Stimulated activated CD8-positive, alpha-beta memory T cell treated with anti-CD3 and anti-CD28 coated beads, Interleukin-2, amount 100 ng/mL, for 1 hour (primary cell): ENCODE data around the gene OSGEP.
A peak's percentile ranks its signal among the peaks of the same experiment; 100 is the strongest.

Source experiments
- DNase-seq, 2 donors: peaks; one replicate each; pipeline ENCODE4 v3.0.0-alpha.2; 2020; ENCODE audit warnings: low read depth in 2 of 2

The OSGEP gene

DNA sequence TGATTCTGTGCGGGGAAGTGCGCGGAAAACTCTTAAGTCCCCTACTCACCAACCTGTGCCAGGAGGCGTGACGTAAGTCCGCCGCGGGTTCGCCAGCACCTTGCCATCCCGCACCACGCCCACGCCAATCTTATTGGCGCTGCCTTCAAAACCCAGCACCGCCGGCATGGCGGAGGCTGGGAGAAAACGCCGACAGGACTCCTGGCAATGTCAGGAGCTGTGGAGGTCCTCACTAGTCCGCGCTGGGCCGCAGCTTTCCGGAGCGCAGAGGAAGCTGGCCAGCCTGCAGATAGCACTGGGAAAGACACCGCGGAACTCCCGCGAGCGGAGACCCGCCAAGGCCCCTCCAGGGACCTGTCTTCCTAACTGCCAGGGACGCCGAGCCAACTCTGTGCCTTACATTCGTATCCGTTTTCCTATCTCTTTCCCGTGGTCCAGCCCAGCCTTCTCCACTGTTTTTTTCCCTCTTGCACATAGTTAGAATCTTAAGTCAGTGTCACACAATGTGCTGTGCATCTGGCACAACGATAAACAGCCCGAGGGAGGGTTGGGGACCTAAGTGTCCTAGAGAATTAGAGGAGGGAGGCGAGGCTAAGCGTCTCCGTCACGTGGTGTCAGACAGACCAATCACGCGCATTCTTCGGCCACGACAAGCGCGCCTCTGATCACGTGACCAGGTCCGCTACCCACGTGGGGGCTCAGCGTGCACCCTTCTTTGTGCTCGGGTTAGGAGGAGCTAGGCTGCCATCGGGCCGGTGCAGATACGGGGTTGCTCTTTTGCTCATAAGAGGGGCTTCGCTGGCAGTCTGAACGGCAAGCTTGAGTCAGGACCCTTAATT, at the start of gene OSGEP, which contains the start of gene APEX1:
Gene OSGEP, minus strand, starts transcription at position 297 of the 839 bp plus-strand sequence. Its CDS starts 129 bp downstream, at position 168.
Gene APEX1, plus strand, starts transcription at position 711 of the 839 bp plus-strand sequence. CDS start 420 bp downstream, outside the sequence.
- DNase-seq, result peak; percentile 92 to 95

DNA sequence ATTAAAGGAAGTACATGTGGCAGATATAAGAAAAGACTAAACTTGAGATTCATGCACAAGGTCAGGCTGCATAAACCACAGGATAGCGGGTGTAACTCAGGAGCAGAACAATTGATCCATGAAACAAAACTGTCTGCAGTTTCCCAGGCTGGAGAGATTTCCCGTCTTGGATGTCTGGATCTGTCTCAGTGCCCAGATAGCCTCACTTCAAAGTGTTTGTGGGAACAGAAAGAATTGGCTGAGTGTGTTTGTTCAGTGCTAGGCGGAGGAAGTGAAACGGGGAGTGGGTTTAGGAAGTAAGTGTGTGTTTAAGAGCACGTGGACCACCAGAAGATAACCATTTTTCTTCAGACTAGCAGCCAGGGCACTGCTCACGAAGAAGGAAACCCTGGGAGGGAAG, 49.3 kb upstream of the OSGEP start:
- DNase-seq, result no peak

DNA sequence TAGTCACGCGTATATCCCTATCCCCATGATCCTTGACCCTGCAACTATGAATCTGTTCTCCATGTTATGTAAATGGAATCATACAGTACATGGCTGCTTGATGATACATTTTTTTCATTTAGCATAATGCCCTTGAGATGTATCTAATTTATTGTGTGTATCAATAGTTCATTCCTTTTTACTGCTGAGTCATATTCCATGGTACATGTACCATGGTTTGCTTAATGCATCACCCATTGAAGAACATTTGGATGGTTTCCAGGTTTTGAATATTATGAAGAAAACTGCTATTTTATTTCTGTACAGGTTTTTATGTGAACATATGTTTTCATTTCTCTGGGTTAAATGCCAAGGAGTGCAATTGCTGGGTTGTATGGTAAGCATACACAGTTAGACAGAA, 46.7 kb upstream of the OSGEP start:
- no peak for DNase-seq

DNA sequence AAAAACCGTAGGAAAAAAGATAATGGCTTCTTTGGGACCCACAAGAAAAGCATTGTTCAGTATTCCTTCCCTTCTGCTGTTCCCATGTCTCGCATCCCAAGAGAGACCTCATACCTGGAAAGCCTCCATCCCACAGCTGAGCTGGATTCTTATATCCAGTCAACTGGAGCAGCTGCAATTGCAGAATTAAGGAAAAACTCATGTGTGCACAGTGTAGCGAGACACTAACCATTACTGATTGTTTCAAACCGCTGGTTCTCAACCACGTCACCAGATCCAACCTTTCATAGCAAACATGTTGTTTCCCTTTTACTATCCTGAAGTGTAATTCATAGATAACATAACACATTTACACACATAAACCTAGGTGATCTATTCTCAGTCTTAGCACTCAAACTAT, 45.3 kb upstream of the OSGEP start:
- no peak for DNase-seq

DNA sequence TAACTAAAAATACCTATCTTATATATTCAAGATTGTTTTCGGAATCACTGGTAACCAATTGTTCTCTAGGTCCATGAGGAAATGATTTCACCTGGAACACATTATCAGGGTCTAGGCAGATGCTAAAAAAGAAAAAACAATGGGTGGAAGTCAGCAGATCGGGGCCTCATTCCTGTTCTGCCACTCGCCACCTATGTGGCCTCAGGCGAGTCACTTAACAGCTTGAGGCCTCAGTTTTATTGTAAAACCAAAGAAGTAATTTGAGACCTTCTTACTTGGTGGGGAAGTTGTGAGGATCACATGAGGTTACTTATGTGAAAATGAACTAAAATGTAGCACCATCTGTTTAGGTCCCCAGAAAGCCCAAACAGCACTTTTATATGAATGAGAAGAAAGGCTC, 44.5 kb upstream of the OSGEP start:
- DNase-seq, result no peak

DNA sequence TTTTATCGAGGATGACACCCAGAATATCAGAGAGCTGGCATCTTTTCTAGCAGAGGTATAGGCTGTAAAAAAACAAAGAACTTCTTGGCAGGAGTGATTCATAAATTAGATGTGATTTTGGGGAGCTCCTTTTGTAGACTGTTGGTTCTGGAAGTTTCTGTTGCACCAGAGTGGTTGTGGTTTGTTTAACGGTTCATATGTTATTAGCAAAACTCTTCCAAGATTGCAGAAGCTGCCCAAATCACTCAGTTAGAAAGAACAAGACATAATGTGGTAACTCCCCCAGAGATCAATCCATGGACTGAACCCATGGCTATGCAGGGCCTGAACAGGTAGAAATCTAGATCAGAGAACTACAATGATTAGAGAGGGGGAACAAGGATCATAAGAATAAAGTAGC, 44.0 kb upstream of the OSGEP start:
- DNase-seq, result no peak

DNA sequence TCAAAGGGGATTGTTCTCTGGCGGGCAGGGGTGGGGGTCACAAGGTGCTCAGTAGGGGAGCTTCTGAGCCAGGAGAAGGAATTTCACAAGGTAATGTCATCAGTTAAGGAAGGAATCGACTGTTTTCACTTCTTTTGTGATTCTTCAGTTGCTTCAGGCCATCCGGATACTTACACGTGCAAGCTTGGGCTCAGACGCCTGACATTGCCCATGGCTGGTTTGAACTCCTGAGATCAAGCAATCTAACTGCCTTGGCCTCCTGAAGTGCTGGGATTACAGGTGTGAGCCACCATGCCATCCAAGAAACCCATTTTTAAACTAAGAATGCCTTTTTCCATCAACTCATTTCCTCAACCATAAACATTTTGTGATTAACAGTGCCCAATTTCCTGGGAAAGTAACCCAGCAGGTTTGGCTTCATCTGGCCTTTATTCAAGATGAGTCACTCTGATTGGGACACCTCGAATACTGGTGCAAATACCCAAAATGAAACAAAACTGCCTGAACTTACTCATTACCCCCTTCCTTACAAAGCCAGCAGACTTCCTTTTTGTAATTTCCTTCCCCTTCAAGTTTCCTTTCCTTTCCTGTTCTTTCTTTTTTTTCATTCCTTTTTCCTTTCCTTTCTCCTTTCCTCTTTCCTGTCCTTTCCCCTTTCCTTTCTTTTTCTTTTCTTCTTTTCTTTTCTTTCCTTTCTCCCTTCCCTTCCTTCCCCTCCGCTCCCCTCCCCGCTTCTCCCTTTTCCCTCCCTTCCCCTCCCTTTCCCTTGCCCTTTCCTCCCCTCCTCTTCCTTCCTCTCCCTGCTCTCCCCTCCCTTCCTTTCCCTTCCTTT, 40.5 kb upstream of the OSGEP start:
- no peak for DNase-seq

DNA sequence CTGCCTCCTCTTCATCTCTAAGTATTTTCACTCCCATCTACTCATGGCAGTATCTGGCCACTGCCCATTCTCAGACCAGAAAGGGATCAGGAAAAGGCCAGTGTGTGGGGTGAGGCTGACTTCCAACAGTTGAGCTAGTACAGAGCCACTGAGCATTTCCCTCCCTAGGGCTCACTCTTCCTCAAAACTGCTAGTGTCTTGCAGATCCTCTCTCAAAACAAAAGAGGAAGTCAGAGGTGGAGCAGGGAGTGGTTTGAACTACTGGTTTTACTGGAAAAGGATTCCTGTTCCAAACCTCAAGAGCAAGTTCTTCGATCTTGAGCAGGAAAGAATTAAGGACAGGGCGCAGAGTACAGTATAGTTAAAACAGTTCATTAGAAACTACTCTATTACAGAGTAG, 39.0 kb upstream of the OSGEP start:
- no peak for DNase-seq

DNA sequence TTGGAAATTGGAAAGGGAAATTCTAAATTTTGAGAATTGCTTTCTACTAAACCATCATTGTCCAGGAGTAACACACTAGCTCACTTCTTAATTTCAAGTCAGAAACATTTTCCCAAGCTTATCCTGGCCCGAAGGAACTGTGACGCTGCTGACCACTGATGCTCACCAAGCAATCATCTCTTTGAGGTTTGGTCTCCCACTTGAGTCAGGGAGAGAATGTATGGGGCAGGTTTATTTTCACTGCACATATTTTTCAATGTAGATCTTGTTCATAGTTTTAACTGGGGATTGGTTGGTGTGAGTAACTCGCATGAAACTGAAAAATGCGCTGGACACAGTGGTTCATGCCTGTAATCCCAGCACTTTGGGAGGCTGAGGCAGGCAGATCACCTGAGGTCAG, 37.9 kb upstream of the OSGEP start:
- DNase-seq, result no peak

DNA sequence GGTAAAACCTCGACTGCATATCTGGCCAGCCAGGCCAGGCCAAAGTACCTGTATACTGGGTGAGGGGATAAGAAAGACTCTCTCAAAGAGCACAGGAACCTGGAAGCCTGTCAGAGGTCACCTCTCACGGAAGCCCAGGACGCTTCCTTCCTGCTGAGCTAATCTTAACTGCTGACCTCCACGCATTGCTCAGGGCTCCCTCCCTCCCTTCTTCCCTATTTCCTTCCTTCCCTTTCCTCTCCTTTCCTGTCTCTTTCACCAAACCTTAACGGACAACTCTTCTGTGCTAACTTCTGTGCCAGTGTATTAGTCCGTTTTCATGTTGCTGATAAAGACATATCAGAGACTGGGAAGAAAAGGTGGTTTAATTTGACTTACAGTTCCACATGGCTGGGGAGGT, 36.0 kb upstream of the OSGEP start:
- DNase-seq, result no peak

DNA sequence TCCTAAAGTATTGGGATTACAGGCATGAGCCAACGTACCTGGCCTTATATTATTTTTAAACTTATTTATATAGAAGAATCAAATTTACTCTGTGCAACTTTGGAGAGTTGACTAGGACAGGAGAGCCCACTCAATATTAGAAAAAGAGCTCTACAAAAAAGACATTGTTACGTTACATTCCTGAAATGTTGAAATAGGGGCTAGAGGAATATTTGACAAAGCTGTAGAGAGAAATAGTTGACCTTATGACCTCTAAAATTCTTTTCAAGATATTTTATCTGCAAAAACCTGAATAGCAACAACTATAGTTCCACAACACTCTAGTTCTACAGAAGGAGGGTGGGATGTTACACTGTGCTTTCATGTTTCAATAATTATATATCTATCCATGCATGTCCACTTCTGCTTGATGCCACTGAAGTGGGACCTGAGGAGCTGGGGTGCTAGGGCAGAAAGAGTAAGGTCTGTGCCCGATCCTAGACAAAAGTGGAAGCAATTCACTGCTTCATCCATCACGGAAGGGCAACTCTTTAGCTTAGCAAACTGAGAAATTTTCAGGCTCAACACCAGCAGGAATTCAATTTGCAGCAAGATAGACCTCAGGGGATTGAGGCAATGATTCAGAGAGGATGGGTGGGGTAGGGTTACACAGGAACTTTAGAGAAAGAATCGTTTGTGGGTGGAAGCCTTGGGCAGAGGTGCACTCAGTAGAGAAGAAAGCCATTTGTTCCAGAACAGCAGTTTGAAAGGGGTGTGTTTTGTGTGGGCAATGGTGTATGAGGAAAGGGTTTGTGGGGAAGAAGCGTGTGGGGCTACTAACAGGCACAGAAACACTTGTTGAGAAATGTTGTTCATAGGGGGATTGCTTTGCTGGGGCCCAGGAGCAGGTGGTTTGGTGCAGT, 34.7 kb upstream of the OSGEP start:
- DNase-seq, result no peak

DNA sequence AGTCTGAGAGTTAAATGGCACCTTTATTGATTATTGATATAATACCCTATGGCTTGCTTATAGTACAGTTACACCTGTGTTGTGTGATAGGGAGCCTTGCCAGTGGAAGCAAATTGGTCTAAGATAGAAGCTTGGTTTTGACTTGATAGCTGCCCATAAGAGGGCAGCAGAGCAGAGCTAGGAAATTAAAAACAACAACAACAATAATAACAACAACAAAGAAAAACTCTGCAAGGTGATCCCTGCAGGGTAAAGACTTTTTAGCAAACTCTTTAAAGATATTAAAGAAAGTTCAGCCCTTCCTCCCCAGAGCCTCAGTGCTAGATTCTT, 32.7 kb upstream of the OSGEP start:
- no peak for DNase-seq

DNA sequence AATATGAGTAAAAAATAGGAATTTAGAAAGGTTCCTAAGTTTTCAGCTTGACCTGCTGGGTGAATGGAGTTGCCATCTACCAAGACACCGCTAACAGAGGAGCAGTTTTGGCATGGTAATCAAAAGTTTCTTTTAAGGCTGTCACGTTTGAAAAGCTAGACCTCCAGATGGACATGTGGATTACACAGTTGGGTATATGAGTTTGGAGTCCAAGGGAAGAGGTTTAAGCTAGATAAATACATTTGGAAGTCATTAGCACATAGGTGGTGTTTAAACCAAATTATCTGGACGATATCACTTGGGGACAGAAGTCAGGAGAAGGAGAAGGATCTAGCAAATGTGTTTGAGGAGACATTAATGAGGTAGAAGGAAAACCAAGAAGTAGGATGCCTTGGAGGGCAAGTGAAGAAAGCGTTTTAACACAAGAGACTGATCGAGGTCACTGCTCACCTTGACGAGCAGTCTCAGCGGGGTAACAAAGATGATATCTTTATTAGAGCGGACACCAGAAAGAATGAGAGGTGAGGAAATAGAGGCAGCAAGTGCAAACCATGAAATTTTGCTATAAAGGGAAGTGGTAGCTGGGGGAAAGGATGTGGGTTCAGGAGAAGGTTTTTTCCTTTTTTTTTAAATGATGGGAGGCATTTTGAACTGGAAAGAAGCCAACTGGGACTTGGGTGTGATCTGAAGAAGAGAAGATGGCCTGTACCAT, 32.2 kb upstream of the OSGEP start:
- no peak for DNase-seq

DNA sequence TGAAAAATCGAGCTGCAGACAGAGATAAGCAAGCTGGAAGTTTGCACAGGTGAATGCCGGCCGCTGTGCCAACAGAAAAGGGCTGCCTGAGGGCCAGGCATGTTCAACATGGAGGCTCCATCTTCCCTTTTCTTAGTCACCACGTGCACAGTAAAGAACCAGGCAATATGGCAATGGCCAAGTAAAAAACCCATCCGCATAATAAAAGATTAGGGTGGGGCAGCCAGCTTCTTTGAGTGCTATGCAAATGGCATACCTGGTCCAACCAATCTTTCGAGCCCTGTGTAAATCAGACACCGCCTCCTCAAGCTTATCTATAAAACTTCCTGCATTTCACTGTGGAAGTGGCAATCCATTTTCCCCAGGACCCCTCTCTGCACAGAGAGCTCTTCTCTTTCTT, 31.3 kb upstream of the OSGEP start:
- no peak for DNase-seq

DNA sequence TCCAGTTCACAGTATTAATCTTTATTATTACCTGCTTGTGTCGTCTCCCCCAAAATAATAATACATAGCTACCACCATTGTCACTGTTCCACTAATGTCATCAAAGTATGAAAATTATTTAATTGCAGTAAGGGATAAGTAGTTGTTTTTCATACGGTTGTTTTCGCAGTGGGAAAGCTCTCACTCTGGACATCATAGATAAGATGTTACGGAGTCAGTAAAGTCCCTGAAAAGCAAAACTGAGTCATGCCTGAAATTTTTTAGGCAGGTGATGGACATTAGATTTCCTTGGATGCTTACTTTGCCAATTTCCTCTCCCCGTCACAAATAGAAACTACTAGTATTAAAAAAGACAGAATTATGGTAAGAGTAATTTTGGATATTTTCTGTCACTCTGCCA, 27.8 kb upstream of the OSGEP start:
- no peak for DNase-seq

DNA sequence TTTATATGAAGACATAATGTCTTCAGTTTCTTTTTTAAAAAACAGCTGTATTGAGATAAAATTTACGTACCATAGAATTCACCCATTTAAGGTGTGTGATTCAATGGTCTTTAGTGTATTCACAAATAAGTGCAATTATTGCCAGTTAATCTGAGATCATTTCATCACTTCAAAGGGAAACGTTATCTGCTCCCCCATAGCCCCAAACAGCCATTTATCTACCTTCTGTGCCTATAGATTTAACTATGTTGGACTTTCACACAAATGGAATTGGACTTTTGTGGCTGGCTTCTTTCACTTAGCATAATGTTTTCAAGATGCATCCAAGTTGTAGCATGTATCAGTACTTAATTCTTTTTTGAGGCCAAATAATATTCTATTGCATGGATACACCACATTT, 24.3 kb upstream of the OSGEP start:
- DNase-seq, result no peak

DNA sequence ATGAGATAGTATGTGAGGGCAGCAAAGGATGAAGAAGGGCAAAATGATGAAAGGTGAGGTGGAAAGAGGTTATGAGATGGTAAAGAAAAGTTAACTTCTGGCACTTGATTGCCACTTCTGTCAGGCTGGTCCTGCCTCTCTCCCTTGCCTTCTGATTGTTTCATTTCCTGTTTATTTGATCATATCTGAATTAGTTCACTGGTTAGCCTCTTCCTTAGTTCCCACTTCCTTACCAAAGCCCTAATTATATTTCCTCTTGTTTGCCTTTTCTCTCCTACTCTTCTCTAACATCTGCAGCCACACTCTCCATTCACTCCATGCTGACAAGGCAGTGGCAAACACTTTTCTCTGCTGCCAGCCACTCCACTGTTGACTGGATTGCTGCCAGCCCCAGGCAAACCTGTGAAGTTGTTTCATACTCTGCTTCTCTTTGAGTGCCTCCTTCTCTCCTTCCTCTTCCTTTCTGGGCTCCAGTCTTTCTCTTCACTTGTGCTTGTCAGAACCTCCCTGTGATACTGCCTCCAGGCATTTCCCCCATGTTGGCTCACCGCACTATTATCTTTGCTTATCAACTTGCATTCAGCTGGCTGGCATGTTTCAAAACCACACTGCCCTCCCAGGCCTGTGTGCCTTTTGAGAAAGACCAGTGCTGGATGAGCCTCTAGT, 22.7 kb upstream of the OSGEP start:
- no peak for DNase-seq

DNA sequence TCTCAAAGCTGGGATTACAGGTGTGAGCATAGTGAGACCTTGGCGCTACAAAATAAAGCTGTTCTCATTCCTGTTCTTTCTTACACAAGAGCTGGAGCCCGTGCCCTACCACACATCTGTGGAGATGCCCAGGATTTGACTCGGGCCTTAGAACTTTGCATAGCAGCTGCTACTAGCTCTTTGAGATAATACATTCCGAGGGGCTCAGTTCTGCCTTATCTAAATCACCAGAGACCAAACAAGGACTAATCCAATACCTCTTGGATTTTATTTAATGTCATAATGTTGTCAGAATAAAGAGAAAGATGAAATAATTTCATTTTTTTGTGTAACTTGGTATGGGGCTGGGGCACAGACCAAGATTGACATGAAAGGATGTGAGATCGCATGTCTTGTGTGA, 22.2 kb upstream of the OSGEP start:
- no peak for DNase-seq

DNA sequence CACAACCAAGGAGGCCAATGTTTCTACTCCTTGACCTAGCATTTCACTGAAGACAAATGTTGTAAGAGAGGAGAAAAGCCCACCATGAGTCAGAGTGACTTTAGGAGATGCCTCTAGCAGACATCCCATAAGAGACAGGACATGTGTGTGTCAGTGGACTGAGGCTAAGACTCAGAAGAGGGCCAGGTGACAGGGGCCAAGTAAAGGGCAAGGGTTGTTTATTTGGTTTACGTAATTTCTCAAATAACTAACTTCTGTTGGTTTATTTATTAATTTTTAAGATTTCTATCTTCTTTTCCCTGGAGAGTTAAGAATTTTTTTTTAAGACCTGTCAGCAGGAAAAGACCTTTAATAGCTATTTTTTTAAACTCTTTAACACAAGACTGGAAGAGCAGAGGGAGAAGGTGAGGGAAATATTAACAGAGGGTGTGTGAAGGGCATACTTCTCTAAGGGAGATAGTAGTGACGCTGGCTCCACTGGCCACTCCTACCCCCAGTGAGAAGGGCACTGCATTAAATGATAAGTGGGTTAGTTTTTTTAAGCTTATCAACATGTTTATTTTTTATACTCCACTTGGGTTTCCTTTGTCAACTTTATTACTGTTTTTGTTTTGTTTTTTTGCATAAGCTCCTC, 18.0 kb upstream of the OSGEP start:
- DNase-seq, result no peak

DNA sequence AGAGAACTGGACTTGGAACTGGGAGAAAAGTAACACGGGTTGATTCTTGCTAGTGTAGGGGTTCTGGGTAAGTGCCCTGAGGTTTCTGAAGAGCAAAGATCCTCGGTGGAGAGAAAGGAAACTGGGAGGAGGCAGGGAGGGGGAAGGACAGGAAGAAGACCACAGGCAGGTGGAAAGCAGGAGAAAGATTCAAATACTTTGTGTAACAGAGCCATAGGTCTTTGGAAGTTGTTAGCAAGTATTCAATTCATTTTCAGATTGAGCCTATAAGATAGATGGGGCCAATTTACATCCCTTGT, 15.9 kb upstream of the OSGEP start:
- no peak for DNase-seq
